Panc1 (cell line): Measurements from ENCODE around the gene STKLD1. TPM values are rescaled to one million over a fixed set of nuclear protein-coding genes. Genes with fewer than 3 reads are reported as not detected.

ENCODE experiments used
- ATAC-seq: fragments of 200-7000 bp; cut with Tn5 transposase; 2 replicates; pipeline ENCODE4 v1.9.1; 2020; ENCODE audit warnings: mild to moderate bottlenecking, moderate library complexity
- BruUV-seq: library from RNA; stranded (reverse); fragments of 400-500 nt; replicated peaks from 2 replicates; lab custom pipeline; 2021; lab: Mats Ljungman, UMichigan
- CTCF ChIA-PET: fragments of 300-600 bp; sonication (Branson Sonifier 250); formaldehyde crosslinking; loops from one replicate; lab custom pipeline; 2022; ENCODE audit warnings: antibody characterized with exemption; lab: Charles Lee
- POLR2A ChIA-PET: fragments of 300-600 bp; sonication (Branson Sonifier 250); formaldehyde crosslinking; loops from one replicate; lab custom pipeline; 2022; ENCODE audit warnings: antibody characterized with exemption; lab: Charles Lee
- DNase-seq: peaks from one replicate; pipeline ENCODE4 v3.0.0-alpha.2; 2010; ENCODE audit warnings: low read depth, low spot score
- H3K27ac ChIP-seq: 2 replicates; pipeline ENCODE4 v1.5.1; 2011; ENCODE audit warnings: mild to moderate bottlenecking, low read length, inconsistent platforms
- H3K27me3 ChIP-seq: fragments of 200-500 bp; sonication (Bioruptor generic); 2 replicates; pipeline ENCODE4 v1.6.0; 2014; ENCODE audit warnings: low read length, inconsistent platforms; ENCODE audit not compliant: control insufficient read depth, insufficient read depth
- H3K36me3 ChIP-seq: fragments of 200-500 bp; sonication (Bioruptor generic); 2 replicates; pipeline ENCODE4 v1.5.1; 2014; ENCODE audit warnings: inconsistent platforms, mild to moderate bottlenecking, low read length, moderate library complexity; ENCODE audit not compliant: control insufficient read depth, insufficient read depth
- H3K4me1 ChIP-seq: 2 replicates; pipeline ENCODE4 v1.5.1; 2011; ENCODE audit warnings: inconsistent platforms, mild to moderate bottlenecking, low read length, moderate library complexity; ENCODE audit not compliant: control insufficient read depth, insufficient read depth
- H3K4me3 ChIP-seq, 2 experiments: 2 replicates each; pipeline ENCODE4 v1.5.1; 2011 to 2012; ENCODE audit warnings: low read depth in 2 of 2, low read length in 2 of 2, mild to moderate bottlenecking in 2 of 2, inconsistent platforms in 1 of 2, moderate library complexity in 1 of 2
- H3K9me3 ChIP-seq: fragments of 200-500 bp; sonication (Bioruptor generic); 2 replicates; pipeline ENCODE4 v1.5.1; 2014; ENCODE audit warnings: low read depth, mild to moderate bottlenecking, inconsistent platforms, low read length, moderate library complexity; ENCODE audit not compliant: control insufficient read depth, insufficient read depth
- CTCF ChIP-seq: fragments of 450-650 bp; IDR thresholded peaks from 2 replicates; pipeline ENCODE4 v1.5.1; 2017; ENCODE audit warnings: mild to moderate bottlenecking
- POLR2AphosphoS5 ChIP-seq: IDR thresholded peaks from 2 replicates; pipeline ENCODE4 v1.6.1; 2012; ENCODE audit warnings: mild to moderate bottlenecking, low read depth, low read length, moderate library complexity
- REST ChIP-seq, 2 experiments: IDR thresholded peaks; 2 replicates each; pipeline ENCODE4 v1.6.1; 2011 to 2012; ENCODE audit warnings: low read depth in 2 of 2, control low read depth in 1 of 2, low read length in 1 of 2, mild to moderate bottlenecking in 1 of 2, moderate library complexity in 1 of 2; ENCODE audit not compliant: insufficient read depth in 1 of 2
- SIN3A ChIP-seq: IDR thresholded peaks from 2 replicates; pipeline ENCODE4 v1.6.1; 2012; ENCODE audit warnings: low read depth, mild to moderate bottlenecking, low read length, moderate library complexity, borderline replicate concordance; ENCODE audit not compliant: insufficient read depth
- TCF7L2 ChIP-seq: IDR thresholded peaks from 2 replicates; pipeline ENCODE4 v1.6.1; 2011; ENCODE audit warnings: mild to moderate bottlenecking, low read depth, low read length, inconsistent platforms
- in situ Hi-C: cut with HindIII; loops from 2 replicates; pipeline ENCODE4 v1.10.0; 2016; ENCODE audit warnings: low sequenced_read_pairs, low pct_unique_long_range_greater_than_20kb
- intact Hi-C: fragments of 100-400 bp; cut with micrococcal nuclease; formaldehyde crosslinking; loops from one replicate; pipeline ENCODE4 v1.10.0; 2022; ENCODE audit not compliant: unreplicated experiment
- total RNA-seq: library from RNA; stranded (reverse); gene quantifications from one replicate; pipeline ENCODE4 v1.2.1, GENCODE V29; 2021; ENCODE audit not compliant: unreplicated experiment

Gene STKLD1
- total RNA-seq, 1 experiment from 2014 or later, result 0.74 TPM

- no TSS peak for BruUV-seq
- ATAC-seq (no peak), DNase-seq (no peak)
- Histone ChIP-seq H3K4me3 (no peak overlapping the region), H3K9me3 (no peaks in the 10 kb centered on the region), H3K27ac (no peak overlapping the region), H3K36me3 (no peaks in the 10 kb centered on the region), H3K4me1 (peaks cover 2% of the 10 kb centered on the region), H3K27me3 (no peaks in the 10 kb centered on the region)
- CTCF ChIA-PET, result no interaction called here
- POLR2A ChIA-PET, result no interaction called here
- TF ChIP-seq TCF7L2 (no peak), REST (IDR thresholded peaks at IDR 0.05; ENCODE audit: insufficient read depth in 1 of 2, low read depth in 2 of 2, low read length in 1 of 2) (no peak), CTCF (no peak), POLR2AphosphoS5 (no peak), SIN3A (no peak)
- intact Hi-C loops, result no loop called here
- in situ Hi-C loops, result no loop called here
Measured at GRCh38 chr9:133383438-133383837, 7.3 kb downstream of the STKLD1 start.

DNA sequence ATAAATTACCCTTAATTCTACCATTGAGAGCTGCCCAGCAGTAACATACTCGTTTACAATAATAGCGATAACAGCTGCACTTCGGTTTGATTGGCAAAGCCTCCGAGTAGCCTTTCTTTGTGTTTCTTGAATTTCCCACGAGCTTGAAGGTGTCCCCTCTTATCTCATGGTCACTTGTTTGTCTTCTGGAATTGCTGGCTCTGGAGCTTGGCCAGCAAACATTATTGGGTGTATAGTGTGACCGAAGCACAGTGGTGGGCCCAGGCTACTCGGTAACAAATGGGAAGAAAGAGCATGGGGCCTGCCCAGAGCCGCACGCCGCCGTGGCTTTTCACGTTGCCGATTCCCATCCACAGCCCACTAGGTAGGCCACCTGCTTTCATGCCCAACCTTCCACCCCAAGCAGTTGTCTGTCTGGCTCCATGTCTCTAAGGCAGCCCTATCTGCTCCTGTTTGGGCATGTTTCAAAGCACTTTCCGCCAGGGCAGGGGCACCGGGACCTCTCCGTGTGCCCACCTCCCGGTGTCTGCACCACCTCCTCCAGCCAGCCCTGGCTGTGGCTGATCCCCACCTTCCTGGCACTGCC lies 8.7 kb downstream of the STKLD1 start:
- POLR2A ChIA-PET, result no interaction called here
- BruUV-seq, result no TSS peak
- H3K36me3 ChIP-seq, result no peaks in the 10 kb centered on the region
- CTCF ChIA-PET, result no interaction called here
- H3K9me3 ChIP-seq, result no peaks in the 10 kb centered on the region
- intact Hi-C loops, result no loop called here
- no peak overlapping the region for H3K4me3 ChIP-seq
- in situ Hi-C loops, result no loop called here
- DNase-seq (no peak), ATAC-seq (no peak)
- TF ChIP-seq CTCF (no peak), SIN3A (no peak), TCF7L2 (no peak), POLR2AphosphoS5 (no peak), REST (IDR thresholded peaks at IDR 0.05; ENCODE audit: insufficient read depth in 1 of 2, low read depth in 2 of 2, low read length in 1 of 2) (no peak)
- no peaks in the 10 kb centered on the region for H3K27me3 ChIP-seq
- no peak overlapping the region for H3K27ac ChIP-seq
- no peaks in the 10 kb centered on the region for H3K4me1 ChIP-seq
